ENCODE data around the gene TAF10.

The TAF10 gene

GRCh38 chr11:6640036-6640984, 28.3 kb upstream of the TAF10 start:
- DNase-seq, result no peak

- DNase-seq, result no peak
Observed at GRCh38 chr11:6638429-6638828, 26.4 kb upstream of the TAF10 start.

- peak; percentile 29 for DNase-seq
Observed at GRCh38 chr11:6637871-6638270, 25.9 kb upstream of the TAF10 start.

GRCh38 chr11:6636480-6636879, 24.5 kb upstream of the TAF10 start:
- DNase-seq, result no peak

- DNase-seq, result no peak
Observed at GRCh38 chr11:6635082-6635932, 23.3 kb upstream of the TAF10 start.

- DNase-seq, result no peak
Observed at GRCh38 chr11:6634534-6634933, 22.5 kb upstream of the TAF10 start.

- no peak for DNase-seq
Observed at GRCh38 chr11:6633422-6634408, 21.7 kb upstream of the TAF10 start.

GRCh38 chr11:6632116-6633073, 20.4 kb upstream of the TAF10 start:
- DNase-seq, result no peak

- no peak for DNase-seq
Observed at GRCh38 chr11:6631361-6631890, 19.4 kb upstream of the TAF10 start.

GRCh38 chr11:6630632-6631291, 18.7 kb upstream of the TAF10 start:
- no peak for DNase-seq

GRCh38 chr11:6629892-6630631, 18.0 kb upstream of the TAF10 start:
- DNase-seq, result no peak

- DNase-seq, result no peak
Observed at GRCh38 chr11:6629573-6629891, 17.5 kb upstream of the TAF10 start.

GRCh38 chr11:6628526-6628925, 16.5 kb upstream of the TAF10 start:
- DNase-seq, result no peak

GRCh38 chr11:6627762-6628241, 15.8 kb upstream of the TAF10 start:
- no peak for DNase-seq

- DNase-seq, result no peak
Observed at GRCh38 chr11:6626971-6627761, 15.2 kb upstream of the TAF10 start.

- DNase-seq, result no peak
Observed at GRCh38 chr11:6625832-6626420, 13.9 kb upstream of the TAF10 start.

- DNase-seq, result no peak
Observed at GRCh38 chr11:6625156-6625831, 13.3 kb upstream of the TAF10 start.
